SK-N-SH (cell line): ENCODE data around the gene CCL27. TPM values are rescaled to one million over a fixed set of nuclear protein-coding genes. Genes with fewer than 3 reads are reported as not detected.

ENCODE experiments used
- CTCF ChIA-PET: fragments of 300-600, 350-600 bp; formaldehyde crosslinking; extraction: SDS; loops from one replicate; lab custom pipeline; 2021; lab: Yijun Ruan, JAX
- POLR2A ChIA-PET: fragments of 350-600 bp; sonication (Branson Sonifier 250); formaldehyde crosslinking; extraction: SDS; loops from one replicate; lab custom pipeline; 2020; ENCODE audit warnings: antibody characterized with exemption, inconsistent platforms; lab: Yijun Ruan, JAX
- DNase-seq: peaks from one replicate; pipeline ENCODE4 v3.0.0; 2012
- H2AFZ ChIP-seq: fragments of 200-600 bp; sonication (generic); 2 replicates; pipeline ENCODE4 v1.8.1; 2016; ENCODE audit warnings: antibody characterized with exemption, mild to moderate bottlenecking, low read depth
- H3F3A ChIP-seq: fragments of 200-600 bp; sonication (generic); replicated peaks from 2 replicates; pipeline ENCODE3; 2016; ENCODE audit warnings: antibody characterized with exemption, mild to moderate bottlenecking; ENCODE audit not compliant: insufficient read depth
- H3K27ac ChIP-seq, 2 experiments: fragments of 200-500 bp in 1 of 2; fragments of 200-600 bp in 1 of 2; sonication (Bioruptor generic) in 1 of 2; sonication (generic), shearing (Covaris generic) in 1 of 2; 2 replicates each; pipeline versions ENCODE4 v1.5.1 to v1.6.1; 2014 to 2016; ENCODE audit warnings: low read depth in 2 of 2, inconsistent platforms in 1 of 2, low read length in 1 of 2, mild to moderate bottlenecking in 1 of 2, mixed read lengths in 1 of 2
- H3K27me3 ChIP-seq: fragments of 200-600 bp; sonication (generic), shearing (Covaris generic); 2 replicates; pipeline ENCODE4 v1.6.1; 2016; ENCODE audit warnings: mixed run types; ENCODE audit not compliant: insufficient read depth
- H3K36me3 ChIP-seq, 2 experiments: fragments of 200-500 bp in 1 of 2; fragments of 200-600 bp in 1 of 2; sonication (Bioruptor generic) in 1 of 2; sonication (generic) in 1 of 2; replicated peaks in 1 of 2; 2 replicates each; pipeline versions ENCODE3 to v1.5.1; 2014 to 2016; ENCODE audit warnings: low read length in 1 of 2, mild to moderate bottlenecking in 1 of 2; ENCODE audit not compliant: insufficient read depth in 2 of 2, control insufficient read depth in 1 of 2
- H3K4me1 ChIP-seq, 2 experiments: fragments of 200-500 bp in 1 of 2; fragments of 200-600 bp in 1 of 2; sonication (Bioruptor generic) in 1 of 2; sonication (generic), shearing (Covaris generic) in 1 of 2; 2 replicates each; pipeline versions ENCODE4 v1.5.1 to v1.6.1; 2014 to 2016; ENCODE audit warnings: low read depth in 1 of 2, low read length in 1 of 2, mixed run types in 1 of 2; ENCODE audit not compliant: insufficient read depth in 2 of 2, control insufficient read depth in 1 of 2
- H3K4me2 ChIP-seq: fragments of 200-600 bp; sonication (generic), shearing (Covaris generic); 2 replicates; pipeline ENCODE4 v1.6.1; 2017; ENCODE audit warnings: mixed run types
- H3K4me3 ChIP-seq, 2 experiments: fragments of 200-500 bp in 1 of 2; fragments of 200-600 bp in 1 of 2; sonication (Bioruptor generic) in 1 of 2; sonication (generic), shearing (Covaris generic) in 1 of 2; 2 replicates each; pipeline versions ENCODE4 v1.5.1 to v1.8.1; 2014 to 2016; ENCODE audit warnings: low read depth in 2 of 2, inconsistent platforms in 1 of 2, low read length in 1 of 2, mild to moderate bottlenecking in 1 of 2, mixed read lengths in 1 of 2, moderate library complexity in 1 of 2
- H3K79me2 ChIP-seq: fragments of 200-600 bp; sonication (generic); 2 replicates; pipeline ENCODE4 v1.8.1; 2017; ENCODE audit warnings: mild to moderate bottlenecking; ENCODE audit not compliant: insufficient read depth
- H3K9ac ChIP-seq: fragments of 200-600 bp; sonication (generic); 2 replicates; pipeline ENCODE4 v1.6.1; 2017; ENCODE audit warnings: mixed run types
- H3K9me2 ChIP-seq: fragments of 200-600 bp; sonication (generic); 2 replicates; pipeline ENCODE4 v1.6.1; 2017; ENCODE audit warnings: mixed run types
- H3K9me3 ChIP-seq: fragments of 200-600 bp; sonication (generic); 2 replicates; pipeline ENCODE4 v1.6.1; 2017; ENCODE audit warnings: mixed run types, mild to moderate bottlenecking, moderate library complexity
- H4K20me1 ChIP-seq: fragments of 200-600 bp; sonication (generic); 2 replicates; pipeline ENCODE4 v1.6.1; 2017; ENCODE audit warnings: mild to moderate bottlenecking, mixed run types; ENCODE audit not compliant: insufficient read depth
- CHD2 ChIP-seq: fragments of 150-350 bp; IDR thresholded peaks from 2 replicates; pipeline ENCODE4 v1.6.1; 2018; ENCODE audit warnings: low read length; ENCODE audit not compliant: partially characterized antibody
- FOSL2 ChIP-seq: IDR thresholded peaks from 2 replicates; pipeline ENCODE4 v1.4.0; 2012; ENCODE audit warnings: low read depth, mild to moderate bottlenecking, moderate library complexity, borderline replicate concordance
- FOXJ3 ChIP-seq: sonication (generic); formaldehyde crosslinking; IDR thresholded peaks from 2 replicates; pipeline ENCODE4 v1.5.1; 2020; ENCODE audit warnings: mild to moderate bottlenecking, missing genetic modification reagents
- FOXM1 ChIP-seq: IDR thresholded peaks from 2 replicates; pipeline ENCODE4 v1.4.0; 2012; ENCODE audit warnings: low read depth, mild to moderate bottlenecking
- GATA2 ChIP-seq: sonication (generic); formaldehyde crosslinking; IDR thresholded peaks from 2 replicates; pipeline ENCODE4 v1.5.0; 2020; ENCODE audit warnings: mild to moderate bottlenecking, missing genetic modification reagents
- JUND ChIP-seq: IDR thresholded peaks from 2 replicates; pipeline ENCODE4 v1.4.0; 2012
- NFIC ChIP-seq: IDR thresholded peaks from 2 replicates; pipeline ENCODE4 v1.4.0; 2012; ENCODE audit warnings: borderline replicate concordance
- NRF1 ChIP-seq: IDR thresholded peaks from 2 replicates; pipeline ENCODE4 v1.6.1; 2012; ENCODE audit warnings: low read depth, mild to moderate bottlenecking, low read length
- POLR2AphosphoS5 ChIP-seq: IDR thresholded peaks from 2 replicates; pipeline ENCODE4 v1.6.1; 2012; ENCODE audit warnings: low read depth, low read length
- RCOR1 ChIP-seq: fragments of 150-350 bp; IDR thresholded peaks from 2 replicates; pipeline ENCODE4 v1.6.1; 2017; ENCODE audit warnings: antibody characterized with exemption, low read length
- RFX5 ChIP-seq: IDR thresholded peaks from 2 replicates; pipeline ENCODE4 v1.6.1; 2012; ENCODE audit warnings: mild to moderate bottlenecking, improper control_type of control experiment, low read length
- SMC3 ChIP-seq: IDR thresholded peaks from 2 replicates; pipeline ENCODE4 v1.6.1; 2012; ENCODE audit warnings: low read depth, low read length, improper control_type of control experiment
- TCF12 ChIP-seq: IDR thresholded peaks from 2 replicates; pipeline ENCODE4 v1.4.0; 2012
- TEAD4 ChIP-seq: IDR thresholded peaks from 2 replicates; pipeline ENCODE4 v1.4.0; 2012; ENCODE audit warnings: mild to moderate bottlenecking, borderline replicate concordance; ENCODE audit not compliant: insufficient read depth
- YY1 ChIP-seq: IDR thresholded peaks from 2 replicates; pipeline ENCODE4 v1.4.0; 2012; ENCODE audit warnings: low read depth, mild to moderate bottlenecking
- WGBS: methylation state at CpG from one replicate; pipeline ENCODE4 v1.1.6; 2017; ENCODE audit warnings: low lambda C conversion rate; 5-methylcytosine and 5-hydroxymethylcytosine counted together
- polyA plus RNA-seq, 3 experiments: library from polyadenylated mRNA; depleted of rRNA; stranded (reverse); fragments of >200 nt; gene quantifications; 2 replicates each; pipeline ENCODE4 v1.2.3, GENCODE V29; 2012
- TF ChIP-seq, protein P1 (sequence below): IDR thresholded peaks from 2 replicates; pipeline ENCODE4 v1.6.1; 2012; ENCODE audit warnings: mild to moderate bottlenecking, low read depth, low read length, moderate library complexity
- TF ChIP-seq, protein P2 (sequence below): fragments of 150-350 bp; IDR thresholded peaks from 2 replicates; pipeline ENCODE4 v1.6.1; 2016; ENCODE audit warnings: mild to moderate bottlenecking, low read depth, low read length
- TF ChIP-seq, protein P3 (sequence below): IDR thresholded peaks from 2 replicates; pipeline ENCODE4; 2012
- TF ChIP-seq, protein P4 (sequence below): IDR thresholded peaks from 2 replicates; pipeline ENCODE4 v1.4.0; 2012; ENCODE audit warnings: low read depth
- TF ChIP-seq, protein P5 (sequence below): fragments of 150-350 bp; IDR thresholded peaks from 2 replicates; pipeline ENCODE4 v1.6.1; 2017; ENCODE audit warnings: antibody characterized with exemption, low read length, low read depth, borderline replicate concordance

The CCL27 gene
- polyA plus RNA-seq, 1 of the 3 experiments (the other 2 are of a cell fraction): not detected

DNA sequence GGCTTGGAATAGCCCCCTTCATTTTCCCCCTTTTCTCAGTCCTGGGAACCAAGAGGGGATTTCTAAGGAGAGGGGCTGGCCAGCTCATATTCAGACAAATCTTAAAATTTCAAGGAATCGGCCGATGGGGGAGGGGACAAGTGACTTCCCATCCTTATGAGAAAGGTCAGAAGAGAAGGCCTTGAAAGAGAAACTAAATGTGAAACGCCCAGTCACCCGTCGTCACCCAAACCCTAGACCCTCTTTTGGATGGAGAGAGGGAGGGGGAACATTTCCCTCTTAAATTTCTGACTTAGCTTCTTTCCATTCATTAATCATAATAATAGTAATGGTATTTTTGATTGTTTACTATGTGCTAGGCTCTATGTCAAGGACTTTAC is 29.5 kb upstream of the CCL27 start:
- Histone ChIP-seq H3K9ac (no peak overlapping the region), H2AFZ (no peak overlapping the region), H3K27ac (no peak overlapping the region), H3K9me3 (no peaks in the 10 kb centered on the region), H3F3A (no peaks in the 10 kb centered on the region), H3K4me2 (no peak overlapping the region), H3K79me2 (no peaks in the 10 kb centered on the region), H4K20me1 (no peaks in the 10 kb centered on the region), H3K4me3 (no peak overlapping the region), H3K36me3 (no peaks in the 10 kb centered on the region), H3K9me2 (no peaks in the 10 kb centered on the region), H3K4me1 (no peaks in the 10 kb centered on the region; a peak in 1 of 4 replicates), H3K27me3 (no peaks in the 10 kb centered on the region)
- CTCF ChIA-PET: interaction anchor here (1.0 to 3.1 kb wide), 3 partner anchors 10 to 27 kb away, joined by 3 to 26 read pairs (median 10); no protein-coding TSS in a partner anchor
- WGBS: 77% methylated on average over 5 of the region's 5 CpGs
- POLR2A ChIA-PET: interaction anchor here (0.6 kb wide), 1 partner anchor 38 kb away, joined by 3 read pairs; no protein-coding TSS in a partner anchor
- DNase-seq: no peak
- TF ChIP-seq RCOR1: no peak
- no peak for TF ChIP-seq YY1
- no peak for TF ChIP-seq JUND
- TF ChIP-seq, protein P1, sequence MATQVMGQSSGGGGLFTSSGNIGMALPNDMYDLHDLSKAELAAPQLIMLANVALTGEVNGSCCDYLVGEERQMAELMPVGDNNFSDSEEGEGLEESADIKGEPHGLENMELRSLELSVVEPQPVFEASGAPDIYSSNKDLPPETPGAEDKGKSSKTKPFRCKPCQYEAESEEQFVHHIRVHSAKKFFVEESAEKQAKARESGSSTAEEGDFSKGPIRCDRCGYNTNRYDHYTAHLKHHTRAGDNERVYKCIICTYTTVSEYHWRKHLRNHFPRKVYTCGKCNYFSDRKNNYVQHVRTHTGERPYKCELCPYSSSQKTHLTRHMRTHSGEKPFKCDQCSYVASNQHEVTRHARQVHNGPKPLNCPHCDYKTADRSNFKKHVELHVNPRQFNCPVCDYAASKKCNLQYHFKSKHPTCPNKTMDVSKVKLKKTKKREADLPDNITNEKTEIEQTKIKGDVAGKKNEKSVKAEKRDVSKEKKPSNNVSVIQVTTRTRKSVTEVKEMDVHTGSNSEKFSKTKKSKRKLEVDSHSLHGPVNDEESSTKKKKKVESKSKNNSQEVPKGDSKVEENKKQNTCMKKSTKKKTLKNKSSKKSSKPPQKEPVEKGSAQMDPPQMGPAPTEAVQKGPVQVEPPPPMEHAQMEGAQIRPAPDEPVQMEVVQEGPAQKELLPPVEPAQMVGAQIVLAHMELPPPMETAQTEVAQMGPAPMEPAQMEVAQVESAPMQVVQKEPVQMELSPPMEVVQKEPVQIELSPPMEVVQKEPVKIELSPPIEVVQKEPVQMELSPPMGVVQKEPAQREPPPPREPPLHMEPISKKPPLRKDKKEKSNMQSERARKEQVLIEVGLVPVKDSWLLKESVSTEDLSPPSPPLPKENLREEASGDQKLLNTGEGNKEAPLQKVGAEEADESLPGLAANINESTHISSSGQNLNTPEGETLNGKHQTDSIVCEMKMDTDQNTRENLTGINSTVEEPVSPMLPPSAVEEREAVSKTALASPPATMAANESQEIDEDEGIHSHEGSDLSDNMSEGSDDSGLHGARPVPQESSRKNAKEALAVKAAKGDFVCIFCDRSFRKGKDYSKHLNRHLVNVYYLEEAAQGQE: no peak
- no peak for TF ChIP-seq FOXM1
- no peak for TF ChIP-seq SMC3
- TF ChIP-seq RFX5: no peak
- TF ChIP-seq, protein P2, sequence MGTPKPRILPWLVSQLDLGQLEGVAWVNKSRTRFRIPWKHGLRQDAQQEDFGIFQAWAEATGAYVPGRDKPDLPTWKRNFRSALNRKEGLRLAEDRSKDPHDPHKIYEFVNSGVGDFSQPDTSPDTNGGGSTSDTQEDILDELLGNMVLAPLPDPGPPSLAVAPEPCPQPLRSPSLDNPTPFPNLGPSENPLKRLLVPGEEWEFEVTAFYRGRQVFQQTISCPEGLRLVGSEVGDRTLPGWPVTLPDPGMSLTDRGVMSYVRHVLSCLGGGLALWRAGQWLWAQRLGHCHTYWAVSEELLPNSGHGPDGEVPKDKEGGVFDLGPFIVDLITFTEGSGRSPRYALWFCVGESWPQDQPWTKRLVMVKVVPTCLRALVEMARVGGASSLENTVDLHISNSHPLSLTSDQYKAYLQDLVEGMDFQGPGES: no peak
- TF ChIP-seq GATA2: no peak
- TF ChIP-seq NFIC: no peak
- TF ChIP-seq CHD2: no peak
- TF ChIP-seq, protein P3, sequence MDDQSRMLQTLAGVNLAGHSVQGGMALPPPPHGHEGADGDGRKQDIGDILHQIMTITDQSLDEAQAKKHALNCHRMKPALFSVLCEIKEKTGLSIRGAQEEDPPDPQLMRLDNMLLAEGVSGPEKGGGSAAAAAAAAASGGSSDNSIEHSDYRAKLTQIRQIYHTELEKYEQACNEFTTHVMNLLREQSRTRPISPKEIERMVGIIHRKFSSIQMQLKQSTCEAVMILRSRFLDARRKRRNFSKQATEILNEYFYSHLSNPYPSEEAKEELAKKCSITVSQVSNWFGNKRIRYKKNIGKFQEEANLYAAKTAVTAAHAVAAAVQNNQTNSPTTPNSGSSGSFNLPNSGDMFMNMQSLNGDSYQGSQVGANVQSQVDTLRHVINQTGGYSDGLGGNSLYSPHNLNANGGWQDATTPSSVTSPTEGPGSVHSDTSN: no peak
- no peak for TF ChIP-seq TEAD4
- TF ChIP-seq FOSL2: no peak
- no peak for TF ChIP-seq NRF1
- TF ChIP-seq, protein P4, sequence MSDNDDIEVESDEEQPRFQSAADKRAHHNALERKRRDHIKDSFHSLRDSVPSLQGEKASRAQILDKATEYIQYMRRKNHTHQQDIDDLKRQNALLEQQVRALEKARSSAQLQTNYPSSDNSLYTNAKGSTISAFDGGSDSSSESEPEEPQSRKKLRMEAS: no peak
- no peak for TF ChIP-seq FOXJ3 (CRISPR knock-in tag)
- no peak for TF ChIP-seq POLR2AphosphoS5
- TF ChIP-seq, protein P5, sequence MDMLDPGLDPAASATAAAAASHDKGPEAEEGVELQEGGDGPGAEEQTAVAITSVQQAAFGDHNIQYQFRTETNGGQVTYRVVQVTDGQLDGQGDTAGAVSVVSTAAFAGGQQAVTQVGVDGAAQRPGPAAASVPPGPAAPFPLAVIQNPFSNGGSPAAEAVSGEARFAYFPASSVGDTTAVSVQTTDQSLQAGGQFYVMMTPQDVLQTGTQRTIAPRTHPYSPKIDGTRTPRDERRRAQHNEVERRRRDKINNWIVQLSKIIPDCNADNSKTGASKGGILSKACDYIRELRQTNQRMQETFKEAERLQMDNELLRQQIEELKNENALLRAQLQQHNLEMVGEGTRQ: no peak
- TF ChIP-seq TCF12: no peak
- TF ChIP-seq, all 33 proteins: peak for 0
